HL-60 (cell line): ENCODE results near the gene GALT.

ENCODE experiments used
- DNase-seq, 2 experiments: peaks; one replicate each; pipeline ENCODE4 v3.0.0-alpha.2; 2010 to 2020; ENCODE audit warnings: low read depth in 1 of 2, low spot score in 1 of 2
- H3K27ac ChIP-seq: fragments of 250-450 bp; sonication (Bioruptor Pico); replicated peaks from 2 replicates; pipeline ENCODE4 v1.5.1; 2020; ENCODE audit warnings: mild to moderate bottlenecking, moderate library complexity
- H3K27me3 ChIP-seq: fragments of 250-450 bp; sonication (Bioruptor Pico); 2 replicates; pipeline ENCODE4 v1.5.1; 2021; ENCODE audit warnings: mild to moderate bottlenecking, moderate library complexity; ENCODE audit not compliant: insufficient read depth, poor library complexity, severe bottlenecking
- H3K4me3 ChIP-seq: replicated peaks from 2 replicates; pipeline ENCODE4 v1.5.1; 2011; ENCODE audit warnings: mild to moderate bottlenecking, control low read depth, low read length; ENCODE audit not compliant: insufficient read depth
- GABPA ChIP-seq: IDR thresholded peaks from 2 replicates; pipeline ENCODE4 v1.6.1; 2012; ENCODE audit warnings: low read depth
- POLR2AphosphoS5 ChIP-seq: IDR thresholded peaks from 2 replicates; pipeline ENCODE4 v1.6.1; 2012; ENCODE audit warnings: low read depth
- SPI1 ChIP-seq: IDR thresholded peaks from 2 replicates; pipeline ENCODE4 v1.6.1; 2012; ENCODE audit warnings: low read depth, mild to moderate bottlenecking, borderline replicate concordance
- TF ChIP-seq, protein P1 (sequence below): IDR thresholded peaks from one replicate; pipeline ENCODE4 v1.5.1; 2011; ENCODE audit warnings: low read length, control low read depth, inconsistent platforms; ENCODE audit not compliant: insufficient read depth
- TF ChIP-seq, protein P2 (sequence below): IDR thresholded peaks from 2 replicates; pipeline ENCODE4 v1.6.1; 2012; ENCODE audit warnings: low read depth; ENCODE audit not compliant: insufficient replicate concordance

GALT gene

GRCh38 chr9:34607331-34607730 lies 39.1 kb upstream of the GALT start:
- DNase-seq, result no peak
- Histone ChIP-seq H3K27ac (no peak overlapping the region), H3K27me3 (no peaks in the 10 kb centered on the region), H3K4me3 (no peak overlapping the region)
- TF ChIP-seq, protein P1, sequence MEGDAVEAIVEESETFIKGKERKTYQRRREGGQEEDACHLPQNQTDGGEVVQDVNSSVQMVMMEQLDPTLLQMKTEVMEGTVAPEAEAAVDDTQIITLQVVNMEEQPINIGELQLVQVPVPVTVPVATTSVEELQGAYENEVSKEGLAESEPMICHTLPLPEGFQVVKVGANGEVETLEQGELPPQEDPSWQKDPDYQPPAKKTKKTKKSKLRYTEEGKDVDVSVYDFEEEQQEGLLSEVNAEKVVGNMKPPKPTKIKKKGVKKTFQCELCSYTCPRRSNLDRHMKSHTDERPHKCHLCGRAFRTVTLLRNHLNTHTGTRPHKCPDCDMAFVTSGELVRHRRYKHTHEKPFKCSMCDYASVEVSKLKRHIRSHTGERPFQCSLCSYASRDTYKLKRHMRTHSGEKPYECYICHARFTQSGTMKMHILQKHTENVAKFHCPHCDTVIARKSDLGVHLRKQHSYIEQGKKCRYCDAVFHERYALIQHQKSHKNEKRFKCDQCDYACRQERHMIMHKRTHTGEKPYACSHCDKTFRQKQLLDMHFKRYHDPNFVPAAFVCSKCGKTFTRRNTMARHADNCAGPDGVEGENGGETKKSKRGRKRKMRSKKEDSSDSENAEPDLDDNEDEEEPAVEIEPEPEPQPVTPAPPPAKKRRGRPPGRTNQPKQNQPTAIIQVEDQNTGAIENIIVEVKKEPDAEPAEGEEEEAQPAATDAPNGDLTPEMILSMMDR, result no peak
- no peak for TF ChIP-seq POLR2AphosphoS5
- no peak for TF ChIP-seq SPI1
- TF ChIP-seq GABPA, result no peak
- TF ChIP-seq, protein P2, sequence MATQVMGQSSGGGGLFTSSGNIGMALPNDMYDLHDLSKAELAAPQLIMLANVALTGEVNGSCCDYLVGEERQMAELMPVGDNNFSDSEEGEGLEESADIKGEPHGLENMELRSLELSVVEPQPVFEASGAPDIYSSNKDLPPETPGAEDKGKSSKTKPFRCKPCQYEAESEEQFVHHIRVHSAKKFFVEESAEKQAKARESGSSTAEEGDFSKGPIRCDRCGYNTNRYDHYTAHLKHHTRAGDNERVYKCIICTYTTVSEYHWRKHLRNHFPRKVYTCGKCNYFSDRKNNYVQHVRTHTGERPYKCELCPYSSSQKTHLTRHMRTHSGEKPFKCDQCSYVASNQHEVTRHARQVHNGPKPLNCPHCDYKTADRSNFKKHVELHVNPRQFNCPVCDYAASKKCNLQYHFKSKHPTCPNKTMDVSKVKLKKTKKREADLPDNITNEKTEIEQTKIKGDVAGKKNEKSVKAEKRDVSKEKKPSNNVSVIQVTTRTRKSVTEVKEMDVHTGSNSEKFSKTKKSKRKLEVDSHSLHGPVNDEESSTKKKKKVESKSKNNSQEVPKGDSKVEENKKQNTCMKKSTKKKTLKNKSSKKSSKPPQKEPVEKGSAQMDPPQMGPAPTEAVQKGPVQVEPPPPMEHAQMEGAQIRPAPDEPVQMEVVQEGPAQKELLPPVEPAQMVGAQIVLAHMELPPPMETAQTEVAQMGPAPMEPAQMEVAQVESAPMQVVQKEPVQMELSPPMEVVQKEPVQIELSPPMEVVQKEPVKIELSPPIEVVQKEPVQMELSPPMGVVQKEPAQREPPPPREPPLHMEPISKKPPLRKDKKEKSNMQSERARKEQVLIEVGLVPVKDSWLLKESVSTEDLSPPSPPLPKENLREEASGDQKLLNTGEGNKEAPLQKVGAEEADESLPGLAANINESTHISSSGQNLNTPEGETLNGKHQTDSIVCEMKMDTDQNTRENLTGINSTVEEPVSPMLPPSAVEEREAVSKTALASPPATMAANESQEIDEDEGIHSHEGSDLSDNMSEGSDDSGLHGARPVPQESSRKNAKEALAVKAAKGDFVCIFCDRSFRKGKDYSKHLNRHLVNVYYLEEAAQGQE, result no peak

DNA sequence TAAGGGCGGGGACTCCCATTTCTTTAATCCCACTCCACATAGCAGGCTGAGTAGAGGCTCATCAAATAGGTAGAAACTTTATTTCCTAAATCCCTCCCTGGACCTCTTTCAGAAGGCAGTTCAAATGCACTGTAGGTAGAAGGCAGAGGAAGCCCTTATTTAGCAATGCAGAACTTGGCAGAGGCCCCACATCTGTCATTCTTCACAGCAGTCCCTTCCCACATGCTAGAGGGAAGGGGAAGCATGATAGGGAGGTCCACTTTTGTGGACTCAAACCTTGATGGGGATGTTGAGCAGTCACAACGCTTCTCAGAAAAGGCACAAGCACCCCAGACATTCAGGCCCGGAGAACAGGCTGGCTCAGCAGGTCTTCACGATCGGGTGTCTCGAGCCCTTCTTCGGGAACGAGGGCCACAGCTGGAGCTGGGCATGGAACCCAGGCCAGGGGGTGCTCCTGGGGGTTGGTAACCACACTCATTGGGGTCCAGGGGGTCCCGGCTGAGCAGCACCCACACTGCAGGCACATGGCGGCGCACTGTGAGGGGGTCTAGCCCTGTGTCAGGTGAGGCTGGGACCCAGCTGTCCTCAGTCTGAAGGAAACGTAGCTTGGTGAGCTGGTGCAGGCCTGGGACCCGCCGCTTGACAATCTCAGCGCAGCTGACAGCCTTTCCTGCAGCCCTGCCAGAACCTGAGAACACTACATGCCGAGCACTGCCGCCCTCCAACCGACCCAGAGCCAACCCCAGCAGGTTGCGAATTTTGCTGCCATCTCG lies 35.9 kb upstream of the GALT start:
- TF ChIP-seq, protein P1, result no peak
- TF ChIP-seq, protein P2, result no peak
- TF ChIP-seq POLR2AphosphoS5 (no peak), SPI1 (no peak), GABPA (no peak)
- peak in 1 of 2 experiments; percentile 81 for DNase-seq
- no peaks in the 10 kb centered on the region for H3K27me3 ChIP-seq
- no peak overlapping the region for H3K27ac ChIP-seq
- H3K4me3 ChIP-seq, result no peak overlapping the region; the same call in 1 of the 2 replicates

DNA sequence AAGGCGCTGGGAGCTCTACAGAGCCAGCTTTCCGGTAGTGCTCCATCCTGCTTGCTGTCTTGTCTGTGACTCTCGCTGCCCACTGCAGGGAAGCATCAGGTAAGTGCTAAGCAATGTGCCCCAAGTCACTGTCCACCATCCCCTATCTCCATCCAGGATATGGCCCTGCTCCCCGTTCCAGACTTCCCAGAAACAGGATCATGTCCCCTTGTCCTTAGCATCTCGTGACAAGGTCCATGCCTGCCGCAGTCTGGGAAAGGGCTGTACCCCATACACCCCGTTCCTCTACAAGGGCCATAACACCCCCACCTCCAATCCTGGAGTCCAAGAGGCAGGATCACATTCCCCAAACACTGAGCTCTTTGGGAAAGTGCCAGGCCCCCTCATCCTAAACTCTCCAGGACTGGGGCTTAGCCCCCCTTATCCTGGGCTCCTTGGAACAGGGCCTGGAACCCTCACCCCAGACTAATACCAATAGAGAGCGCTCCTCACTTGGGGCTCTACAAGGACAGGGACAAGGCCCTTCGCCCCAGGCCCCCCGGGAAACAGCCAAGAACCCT lies 35.1 kb upstream of the GALT start:
- Histone ChIP-seq H3K4me3 (peak overlapping the region; percentile 62), H3K27me3 (no peaks in the 10 kb centered on the region), H3K27ac (peak overlapping the region; percentile 82)
- DNase-seq, result no peak
- TF ChIP-seq, protein P2, result no peak
- TF ChIP-seq, protein P1, result no peak
- TF ChIP-seq SPI1 (no peak), GABPA (no peak), POLR2AphosphoS5 (no peak)
